Stimulated activated CD4-positive, alpha-beta T cell treated with anti-CD3 and anti-CD28 coated beads, Interleukin-2, amount 100 ng/mL, for 24 hours (primary cell): ENCODE data around the gene PIGV.
"Not testable (repeated sequence)": the region's sequence is repeated elsewhere in the genome, so short reads cannot be mapped to it uniquely, and the experiment has no call there.

Experiments
- DNase-seq, 2 donors: peaks; one replicate each; pipeline ENCODE4 v3.0.0-alpha.2; 2020

PIGV gene

DNA sequence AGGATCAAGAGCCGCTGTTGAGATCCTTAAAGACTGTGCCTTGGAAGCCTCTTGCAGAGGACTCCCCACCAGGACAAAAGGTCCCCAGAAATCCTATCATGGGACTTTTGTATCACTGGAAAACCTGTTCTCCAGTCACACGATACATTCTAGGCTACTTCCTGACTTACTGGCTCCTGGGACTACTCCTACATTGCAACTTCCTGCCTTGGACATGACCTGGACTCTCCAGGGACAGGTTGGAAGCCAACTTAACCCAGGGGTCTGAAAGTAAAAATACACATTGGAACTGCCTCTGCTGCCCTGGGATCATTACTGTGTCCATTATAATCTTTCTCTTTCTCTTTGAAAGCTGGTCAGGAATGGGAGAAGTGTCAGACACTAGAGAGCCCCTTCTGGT, 9.9 kb downstream of the PIGV start:
- no peak for DNase-seq

- peak in 1 of 2 donors; percentile 17 for DNase-seq
Observed at GRCh38 chr1:26799479-26800142, 11.9 kb downstream of the PIGV start.

- not testable (repeated sequence) for DNase-seq
Observed at GRCh38 chr1:26803932-26804331, 16.2 kb downstream of the PIGV start.

DNA sequence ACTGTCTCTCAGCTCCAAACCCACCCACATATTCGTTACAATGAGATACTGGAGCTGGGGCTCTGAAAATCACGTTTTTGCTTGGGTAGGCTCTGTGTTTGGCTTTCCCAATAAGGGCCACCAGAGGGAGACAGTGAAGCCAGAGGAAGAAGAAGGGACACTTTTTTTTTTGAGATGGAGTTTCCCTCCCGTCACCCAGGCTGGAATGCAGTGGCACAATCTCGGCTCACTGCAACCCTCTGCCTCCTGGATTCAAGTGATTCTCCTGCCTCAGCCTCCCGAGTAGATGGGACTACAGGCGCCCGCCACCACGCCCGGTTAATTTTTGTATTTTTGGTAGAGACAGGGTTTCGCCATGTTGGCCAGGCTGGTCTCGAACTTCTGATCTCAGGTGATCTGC, 22.4 kb downstream of the PIGV start:
- DNase-seq: peak; percentile 73 to 81

DNA sequence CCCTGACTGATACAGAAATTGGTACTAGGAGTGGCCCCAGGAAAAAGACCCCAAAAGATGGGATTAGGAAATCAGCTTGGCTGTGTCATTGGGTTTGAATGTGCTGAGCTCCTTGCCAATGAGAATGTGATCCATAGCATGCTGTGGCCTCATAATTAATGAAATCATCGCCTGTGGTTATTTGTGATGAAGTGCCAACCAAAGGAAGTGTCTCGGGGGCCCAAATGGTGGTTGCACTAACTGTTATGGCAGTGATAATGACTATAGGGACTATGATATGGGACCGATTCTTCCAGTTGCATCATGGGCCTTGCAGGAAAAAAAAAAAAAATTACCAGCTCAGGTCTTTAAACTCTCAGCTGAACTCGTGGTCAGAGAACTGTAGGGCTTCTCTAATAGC, 23.3 kb downstream of the PIGV start:
- no peak for DNase-seq

DNA sequence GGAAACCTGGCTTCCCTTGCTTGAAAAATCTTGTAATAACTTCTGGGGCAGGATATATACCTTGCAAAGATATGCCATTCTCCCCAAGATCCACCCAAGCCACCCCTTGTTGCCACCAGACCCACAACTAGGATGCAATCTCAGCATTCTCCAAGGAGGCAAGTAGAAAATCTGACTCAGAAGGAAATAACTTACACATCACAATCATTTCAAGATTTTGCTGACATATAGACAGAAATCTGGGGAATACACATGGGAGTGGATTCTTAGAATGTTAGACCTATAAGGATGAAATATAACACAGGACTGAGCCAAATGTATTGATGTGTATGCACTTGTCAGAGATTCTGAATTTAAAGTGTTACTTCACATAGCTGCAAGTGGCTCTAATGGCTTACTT, 24.0 kb downstream of the PIGV start:
- DNase-seq: no peak

DNA sequence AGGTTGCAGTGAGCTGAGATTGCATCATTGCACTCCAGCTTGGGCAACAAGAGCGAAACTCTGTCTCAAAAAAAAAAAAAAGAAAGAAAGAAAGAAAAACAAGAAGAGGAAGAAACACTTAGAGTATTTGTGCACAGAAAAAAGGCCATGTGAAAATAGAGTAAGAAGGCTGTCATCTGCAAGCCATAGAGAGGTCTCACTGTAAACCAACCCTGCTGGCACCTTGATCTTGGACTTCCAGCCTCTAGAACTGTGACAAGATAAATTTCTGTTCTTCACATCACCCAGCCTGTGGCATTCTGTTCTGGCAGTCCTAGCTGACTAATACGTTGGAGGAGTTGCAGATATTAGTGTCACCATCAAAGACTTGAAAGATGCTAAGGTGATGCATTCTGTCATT, 26.6 kb downstream of the PIGV start:
- no peak for DNase-seq

DNA sequence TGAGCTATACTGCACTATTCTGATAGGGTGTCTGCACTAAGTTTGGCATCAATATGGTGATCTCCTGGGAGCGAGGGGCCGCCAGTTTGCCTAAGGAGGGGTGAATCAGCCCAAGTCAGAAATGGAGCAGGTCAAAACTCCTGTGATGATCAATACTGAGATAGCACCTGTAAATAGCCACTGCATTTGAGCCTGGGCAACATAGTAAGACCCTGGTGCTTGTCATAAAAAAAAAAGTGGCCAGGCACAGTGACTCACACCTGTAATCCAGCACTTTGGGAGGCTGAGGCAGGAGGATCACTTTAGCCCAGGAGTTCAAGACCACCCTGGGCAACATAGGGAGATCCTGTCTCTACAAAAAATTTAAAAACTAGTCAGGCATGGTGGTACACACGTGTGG, 27.1 kb downstream of the PIGV start:
- DNase-seq: no peak

DNA sequence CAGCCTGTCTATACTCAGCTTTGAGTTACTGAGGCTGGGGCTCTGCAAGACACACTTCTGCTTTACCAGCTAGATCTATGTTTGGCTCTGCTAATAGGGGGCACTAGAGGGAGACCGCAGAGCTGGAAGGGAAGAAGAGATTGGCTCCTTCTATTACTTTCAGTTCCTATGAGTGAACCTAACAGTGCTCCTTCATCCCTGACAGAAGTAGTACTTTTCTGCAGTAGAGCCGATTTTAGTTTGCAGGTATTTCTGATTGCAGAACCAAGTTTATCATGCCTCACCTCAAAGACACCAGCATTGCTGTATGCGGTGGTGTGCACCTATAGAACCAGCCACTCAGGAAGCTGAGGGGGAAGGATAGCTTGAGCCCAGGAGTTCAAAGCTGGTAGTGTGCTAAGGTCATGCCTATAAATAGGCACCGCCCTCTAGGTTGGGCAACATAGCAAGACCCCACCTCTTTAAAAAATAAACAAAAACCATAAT, 33.1 kb downstream of the PIGV start:
- DNase-seq: no peak

GRCh38 chr1:26822737-26823395, 35.1 kb downstream of the PIGV start:
- DNase-seq: no peak

DNA sequence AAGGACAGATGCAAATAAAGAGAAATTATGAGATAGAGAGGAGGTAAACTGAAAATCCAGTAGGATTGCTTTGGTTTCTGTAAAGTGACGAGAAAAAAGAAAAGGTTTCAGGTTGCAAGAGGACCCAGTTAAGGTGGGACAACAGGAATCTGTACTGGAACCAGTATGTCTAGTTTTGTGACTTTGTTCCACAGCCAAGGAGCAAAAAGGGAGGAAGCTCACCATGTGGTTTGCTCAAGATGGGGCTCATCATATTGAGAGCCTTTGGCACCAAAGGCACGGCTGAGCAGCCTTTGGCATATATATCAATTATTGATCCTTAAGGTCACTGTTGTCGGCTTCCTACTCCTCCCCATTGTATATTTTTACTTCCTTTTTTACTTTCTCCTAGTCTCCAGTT, 37.0 kb downstream of the PIGV start:
- no peak for DNase-seq

DNA sequence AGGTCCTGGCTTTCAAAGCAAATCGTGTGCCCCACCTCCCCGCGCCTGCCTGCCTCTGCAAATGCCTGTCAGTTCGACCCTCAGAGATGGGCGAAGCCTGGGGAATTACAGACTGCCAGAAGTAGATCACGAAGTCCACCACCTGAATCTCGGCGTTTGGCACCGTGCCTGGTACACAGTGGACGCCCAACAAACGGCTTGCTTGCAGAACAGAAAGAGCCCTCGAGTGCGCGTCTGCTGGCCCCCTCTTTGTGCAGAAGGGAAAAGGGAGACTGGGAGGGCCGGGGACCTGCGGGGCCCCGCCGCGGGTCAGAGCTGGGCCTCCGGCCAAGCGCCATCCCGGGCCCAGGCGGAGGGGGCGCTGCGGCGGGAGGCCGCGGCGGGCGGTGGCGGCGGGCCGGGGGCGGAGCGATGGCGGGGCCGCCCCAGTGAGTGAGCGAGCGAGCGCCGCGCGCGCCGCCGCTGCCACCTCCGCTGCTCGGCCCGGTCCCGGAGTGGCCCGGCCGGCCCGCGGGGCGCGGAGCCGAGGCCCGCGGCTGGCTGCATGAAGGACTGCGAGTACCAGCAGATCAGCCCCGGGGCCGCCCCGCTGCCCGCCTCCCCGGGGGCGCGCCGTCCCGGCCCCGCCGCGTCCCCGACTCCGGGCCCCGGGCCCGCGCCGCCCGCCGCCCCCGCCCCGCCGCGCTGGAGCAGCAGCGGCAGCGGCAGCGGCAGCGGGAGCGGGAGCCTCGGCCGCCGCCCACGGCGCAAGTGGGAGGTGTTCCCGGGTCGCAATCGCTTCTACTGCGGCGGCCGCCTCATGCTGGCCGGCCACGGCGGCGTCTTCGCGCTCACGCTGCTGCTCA, 38.7 kb downstream of the PIGV start, which contains the start of gene ZDHHC18:
Gene ZDHHC18, plus strand, starts transcription at position 428 of the 845 bp plus-strand sequence. Its CDS starts 117 bp downstream, at position 545.
- peak; percentile 75 to 79 for DNase-seq

GRCh38 chr1:26827106-26827604, 39.4 kb downstream of the PIGV start:
- no peak for DNase-seq

DNA sequence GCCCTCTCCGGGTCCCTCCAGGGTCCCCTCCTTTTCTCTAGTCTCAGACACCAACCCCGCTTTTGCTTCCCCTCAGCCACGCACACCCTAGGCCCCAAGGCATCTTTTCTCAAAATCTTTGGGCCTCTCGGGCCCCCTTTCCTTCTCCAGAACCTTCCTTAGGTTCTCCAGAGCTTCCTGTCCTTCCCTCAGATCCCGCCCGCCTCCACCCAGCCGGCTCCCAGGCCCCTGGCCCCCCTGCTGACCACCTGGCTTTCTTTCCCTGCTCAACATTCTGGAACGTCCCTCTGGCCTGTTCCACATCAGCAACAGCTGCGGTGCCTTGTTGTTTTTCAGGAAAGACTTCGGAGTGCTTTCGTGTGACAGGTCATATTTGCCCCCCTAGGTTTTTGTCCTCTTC, 39.9 kb downstream of the PIGV start:
- DNase-seq: no peak

GRCh38 chr1:26828411-26828991, 40.8 kb downstream of the PIGV start:
- DNase-seq: peak in 1 of 2 donors; percentile 39

GRCh38 chr1:26829184-26829911, 41.6 kb downstream of the PIGV start:
- no peak for DNase-seq

GRCh38 chr1:26831059-26831458, 43.3 kb downstream of the PIGV start:
- no peak for DNase-seq

DNA sequence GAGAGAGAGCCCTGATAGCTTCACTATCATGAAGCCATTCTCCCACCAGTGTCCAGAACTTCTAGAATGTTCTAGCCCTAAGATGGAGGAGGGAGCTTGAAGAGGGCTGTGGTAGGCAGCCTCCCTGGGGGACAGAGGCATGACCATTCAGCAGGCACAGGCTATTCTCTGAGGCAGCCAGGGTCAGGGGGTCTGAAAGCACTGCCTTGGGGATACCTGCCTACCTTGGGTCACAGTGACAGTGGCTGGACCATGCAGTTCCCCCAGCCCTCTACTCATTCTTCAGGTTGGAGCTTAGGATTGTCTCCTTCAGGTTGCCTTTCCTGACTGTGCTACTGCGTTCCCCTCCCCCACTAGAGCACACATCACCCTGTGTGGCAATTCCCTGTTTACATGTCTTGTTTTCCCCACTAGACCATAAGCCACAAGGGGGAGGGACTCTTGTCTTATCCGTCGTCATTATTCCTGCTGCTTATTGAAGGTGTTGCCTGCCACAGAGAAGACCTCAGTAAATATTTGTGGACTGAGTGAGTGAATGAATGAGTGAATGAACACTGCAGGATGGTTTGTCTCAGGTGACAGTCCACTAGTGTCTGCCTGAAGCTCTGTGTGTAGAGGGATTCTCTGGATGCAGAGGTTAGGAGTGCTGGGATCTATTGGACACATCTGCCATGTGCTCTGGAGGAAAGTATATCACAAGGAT, 43.9 kb downstream of the PIGV start:
- no peak for DNase-seq

DNA sequence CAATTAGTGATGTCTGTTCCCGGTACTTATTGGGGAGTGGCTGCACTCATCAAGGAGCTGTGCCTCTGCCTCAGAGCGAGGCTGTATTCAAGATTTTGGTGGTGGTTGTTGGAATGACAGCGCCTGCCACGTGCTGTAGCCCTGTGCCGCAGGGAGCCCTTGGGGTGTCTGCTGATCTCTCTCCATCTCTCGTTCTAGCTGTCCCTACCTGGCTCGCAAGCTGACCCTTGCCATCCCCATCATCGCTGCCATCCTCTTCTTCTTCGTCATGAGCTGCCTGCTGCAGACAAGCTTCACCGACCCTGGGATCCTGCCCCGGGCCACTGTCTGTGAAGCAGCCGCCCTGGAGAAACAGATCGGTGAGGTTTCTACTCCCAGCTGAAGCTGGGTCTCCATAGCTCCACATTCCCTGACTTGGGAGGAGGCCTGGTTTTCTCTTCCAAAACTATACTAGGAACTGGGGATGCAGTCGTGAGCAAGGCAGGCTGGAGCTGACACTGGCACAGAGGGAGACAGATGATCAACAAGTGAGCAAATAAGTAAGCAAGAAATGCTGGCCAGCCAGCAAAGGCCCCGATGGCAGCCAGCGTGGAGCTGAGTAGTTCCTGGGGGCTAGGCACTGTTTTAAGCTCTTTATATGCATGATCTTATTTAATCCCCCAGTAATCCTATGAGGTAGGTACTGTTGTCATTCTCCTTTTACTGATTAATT, 44.7 kb downstream of the PIGV start:
- no peak for DNase-seq

GRCh38 chr1:26833432-26834405, 46.0 kb downstream of the PIGV start:
- DNase-seq: peak; percentile 78 to 79
